ENCODE results near the gene RAB11FIP4. TPM values are rescaled to one million over a fixed set of nuclear protein-coding genes. Genes with fewer than 3 reads are reported as not detected.

Gene RAB11FIP4
- polyA plus RNA-seq, 1 of the 3 experiments (the other 2 are of a cell fraction), result 9.4 TPM

- TF ChIP-seq SMC3 (IDR thresholded peaks at IDR 0.05; ENCODE audit: low read depth, low read length) (no peak), JUND (IDR thresholded peaks at IDR 0.05) (no peak), USF1 (IDR thresholded peaks at IDR 0.05; ENCODE audit: borderline replicate concordance, low read depth) (no peak), USF2 (IDR thresholded peaks at IDR 0.05; ENCODE audit: borderline replicate concordance, low read depth, low read length) (no peak), YY1 (IDR thresholded peaks at IDR 0.05; ENCODE audit: low read depth) (no peak), FOXJ3 (CRISPR knock-in tag; IDR thresholded peaks at IDR 0.05) (no peak), MXI1 (IDR thresholded peaks at IDR 0.05; ENCODE audit: low read depth, low read length) (no peak), FOXM1 (IDR thresholded peaks at IDR 0.05; ENCODE audit: low read depth) (no peak), NRF1 (IDR thresholded peaks at IDR 0.05; ENCODE audit: low read depth, low read length) (no peak), TAF1 (IDR thresholded peaks at IDR 0.05; ENCODE audit: borderline replicate concordance, low read depth, low read length) (no peak), NFIC (IDR thresholded peaks at IDR 0.05; ENCODE audit: borderline replicate concordance) (no peak), RAD21 (IDR thresholded peaks at IDR 0.05; ENCODE audit: low read length) (no peak), GABPA (IDR thresholded peaks at IDR 0.05; ENCODE audit: low read depth) (no peak), RXRA (IDR thresholded peaks at IDR 0.05; ENCODE audit: borderline replicate concordance, low read depth) (no peak), ELF1 (IDR thresholded peaks at IDR 0.05) (no peak), POLR2AphosphoS5 (IDR thresholded peaks at IDR 0.05; ENCODE audit: low read depth, low read length) (no peak)
- TF ChIP-seq, protein P1, sequence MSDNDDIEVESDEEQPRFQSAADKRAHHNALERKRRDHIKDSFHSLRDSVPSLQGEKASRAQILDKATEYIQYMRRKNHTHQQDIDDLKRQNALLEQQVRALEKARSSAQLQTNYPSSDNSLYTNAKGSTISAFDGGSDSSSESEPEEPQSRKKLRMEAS (IDR thresholded peaks at IDR 0.05; ENCODE audit: low read depth), result no peak
- peaks cover 19% of the 10 kb centered on the region for H3F3A ChIP-seq (replicated peaks; ENCODE audit: insufficient read depth)
- no peak overlapping the region for H3K9ac ChIP-seq
- 40% methylated on average over 2 of the region's 3 CpGs for WGBS (ENCODE audit: low lambda C conversion rate)
- no peak overlapping the region for H3K4me2 ChIP-seq
- H3K9me3 ChIP-seq, result no peaks in the 10 kb centered on the region
- H3K9me2 ChIP-seq, result no peaks in the 10 kb centered on the region
- H3K27ac ChIP-seq (ENCODE audit: low read depth in 2 of 2, low read length in 1 of 2), result no peak overlapping the region
- ChIA-PET CTCF (interaction anchor here (1.0 to 4.8 kb wide), 6 partner anchors 14 to 298 kb away, joined by 3 to 28 read pairs (median 6); no protein-coding TSS in a partner anchor), POLR2A (interaction anchor here (1.0 to 1.1 kb wide), 2 partner anchors 9 to 17 kb away, joined by 3 to 4 read pairs; no protein-coding TSS in a partner anchor)
- peaks cover 10% of the 10 kb centered on the region; the same call in 1 of the 2 replicates for H3K79me2 ChIP-seq (ENCODE audit: insufficient read depth)
- peaks cover 0 to 10% of the 10 kb centered on the region in 2 experiments; a peak in 1 of 4 replicates for H3K4me1 ChIP-seq (ENCODE audit: control insufficient read depth in 1 of 2, insufficient read depth in 2 of 2, low read depth in 1 of 2, low read length in 1 of 2)
- no peak overlapping the region for H2AFZ ChIP-seq (ENCODE audit: low read depth)
- no peak for DNase-seq
- H3K4me3 ChIP-seq (ENCODE audit: low read depth in 2 of 2, low read length in 1 of 2), result no peak overlapping the region
- H3K36me3 ChIP-seq (replicated peaks in 1 of 2; ENCODE audit: control insufficient read depth in 1 of 2, insufficient read depth in 2 of 2, low read length in 1 of 2), result no peaks in the 10 kb centered on the region
- H3K27me3 ChIP-seq (ENCODE audit: insufficient read depth), result no peaks in the 10 kb centered on the region
- H4K20me1 ChIP-seq (ENCODE audit: insufficient read depth), result no peaks in the 10 kb centered on the region
Observed at GRCh38 chr17:31544186-31544585, 152.7 kb downstream of the RAB11FIP4 start.

DNA sequence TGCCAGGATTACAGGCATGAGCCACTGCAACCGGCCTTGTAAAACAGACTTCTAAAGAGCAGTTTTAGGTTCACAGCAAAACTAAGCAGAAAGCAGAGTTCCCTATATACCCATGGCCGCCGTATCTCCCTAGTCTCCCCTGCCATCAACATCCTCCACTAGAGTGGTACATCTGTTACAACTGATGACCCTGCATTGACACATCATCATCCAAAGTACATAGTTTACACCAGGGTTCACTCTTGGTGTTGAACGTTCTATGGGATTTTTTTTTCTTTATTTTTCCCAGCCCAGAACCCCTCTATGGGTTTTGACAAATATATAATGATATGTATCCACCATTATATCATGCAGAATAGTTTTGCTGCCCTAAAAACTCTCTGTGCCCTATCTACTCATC is 155.2 kb downstream of the RAB11FIP4 start:
- Histone ChIP-seq H3K27ac (ENCODE audit: low read depth in 2 of 2, low read length in 1 of 2) (no peak overlapping the region), H3K4me3 (ENCODE audit: low read depth in 2 of 2, low read length in 1 of 2) (no peak overlapping the region), H3K36me3 (replicated peaks in 1 of 2; ENCODE audit: control insufficient read depth in 1 of 2, insufficient read depth in 2 of 2, low read length in 1 of 2) (no peaks in the 10 kb centered on the region), H4K20me1 (ENCODE audit: insufficient read depth) (no peaks in the 10 kb centered on the region), H3K9me2 (no peaks in the 10 kb centered on the region), H3K9ac (no peak overlapping the region), H3K4me2 (no peak overlapping the region), H3K79me2 (ENCODE audit: insufficient read depth) (peaks cover 10% of the 10 kb centered on the region; the same call in 1 of the 2 replicates), H3F3A (replicated peaks; ENCODE audit: insufficient read depth) (peaks cover 23% of the 10 kb centered on the region), H3K27me3 (ENCODE audit: insufficient read depth) (no peaks in the 10 kb centered on the region), H2AFZ (ENCODE audit: low read depth) (no peak overlapping the region), H3K9me3 (no peaks in the 10 kb centered on the region), H3K4me1 (ENCODE audit: control insufficient read depth in 1 of 2, insufficient read depth in 2 of 2, low read depth in 1 of 2, low read length in 1 of 2) (peaks cover 0 to 5% of the 10 kb centered on the region in 2 experiments; a peak in 1 of 4 replicates)
- ChIA-PET POLR2A (no interaction called here), CTCF (interaction anchor here (3.5 to 4.8 kb wide), 2 partner anchors 12 to 295 kb away, joined by 10 to 28 read pairs; no protein-coding TSS in a partner anchor)
- 85% methylated on average over 4 of the region's 4 CpGs for WGBS (ENCODE audit: low lambda C conversion rate)
- DNase-seq, result no peak
- TF ChIP-seq TEAD4 (IDR thresholded peaks at IDR 0.05; ENCODE audit: borderline replicate concordance, insufficient read depth) (no peak), ZBTB33 (IDR thresholded peaks at IDR 0.05; ENCODE audit: borderline replicate concordance, low read depth) (no peak), GABPA (IDR thresholded peaks at IDR 0.05; ENCODE audit: low read depth) (no peak), GATA2 (CRISPR knock-in tag; IDR thresholded peaks at IDR 0.05) (no peak), RFX5 (IDR thresholded peaks at IDR 0.05; ENCODE audit: low read length) (no peak), MXI1 (IDR thresholded peaks at IDR 0.05; ENCODE audit: low read depth, low read length) (no peak)
- TF ChIP-seq, protein P2, sequence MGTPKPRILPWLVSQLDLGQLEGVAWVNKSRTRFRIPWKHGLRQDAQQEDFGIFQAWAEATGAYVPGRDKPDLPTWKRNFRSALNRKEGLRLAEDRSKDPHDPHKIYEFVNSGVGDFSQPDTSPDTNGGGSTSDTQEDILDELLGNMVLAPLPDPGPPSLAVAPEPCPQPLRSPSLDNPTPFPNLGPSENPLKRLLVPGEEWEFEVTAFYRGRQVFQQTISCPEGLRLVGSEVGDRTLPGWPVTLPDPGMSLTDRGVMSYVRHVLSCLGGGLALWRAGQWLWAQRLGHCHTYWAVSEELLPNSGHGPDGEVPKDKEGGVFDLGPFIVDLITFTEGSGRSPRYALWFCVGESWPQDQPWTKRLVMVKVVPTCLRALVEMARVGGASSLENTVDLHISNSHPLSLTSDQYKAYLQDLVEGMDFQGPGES (IDR thresholded peaks at IDR 0.05; ENCODE audit: low read depth, low read length), result no peak
- TF ChIP-seq, protein P3, sequence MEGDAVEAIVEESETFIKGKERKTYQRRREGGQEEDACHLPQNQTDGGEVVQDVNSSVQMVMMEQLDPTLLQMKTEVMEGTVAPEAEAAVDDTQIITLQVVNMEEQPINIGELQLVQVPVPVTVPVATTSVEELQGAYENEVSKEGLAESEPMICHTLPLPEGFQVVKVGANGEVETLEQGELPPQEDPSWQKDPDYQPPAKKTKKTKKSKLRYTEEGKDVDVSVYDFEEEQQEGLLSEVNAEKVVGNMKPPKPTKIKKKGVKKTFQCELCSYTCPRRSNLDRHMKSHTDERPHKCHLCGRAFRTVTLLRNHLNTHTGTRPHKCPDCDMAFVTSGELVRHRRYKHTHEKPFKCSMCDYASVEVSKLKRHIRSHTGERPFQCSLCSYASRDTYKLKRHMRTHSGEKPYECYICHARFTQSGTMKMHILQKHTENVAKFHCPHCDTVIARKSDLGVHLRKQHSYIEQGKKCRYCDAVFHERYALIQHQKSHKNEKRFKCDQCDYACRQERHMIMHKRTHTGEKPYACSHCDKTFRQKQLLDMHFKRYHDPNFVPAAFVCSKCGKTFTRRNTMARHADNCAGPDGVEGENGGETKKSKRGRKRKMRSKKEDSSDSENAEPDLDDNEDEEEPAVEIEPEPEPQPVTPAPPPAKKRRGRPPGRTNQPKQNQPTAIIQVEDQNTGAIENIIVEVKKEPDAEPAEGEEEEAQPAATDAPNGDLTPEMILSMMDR (IDR thresholded peaks at IDR 0.05), result no peak
